HepG2 (cell line): ENCODE data around the gene FAM187B. TPM values are rescaled to one million over a fixed set of nuclear protein-coding genes. Genes with fewer than 3 reads are reported as not detected.

Source experiments
- AKAP8 ChIP-seq: sonication (generic); formaldehyde crosslinking; IDR thresholded peaks from 2 replicates; pipeline ENCODE4 v1.5.1; 2020; ENCODE audit warnings: mild to moderate bottlenecking, missing genetic modification reagents
- ARID2 ChIP-seq: sonication (generic); formaldehyde crosslinking; IDR thresholded peaks from 2 replicates; pipeline ENCODE4 v1.8.1; 2022; ENCODE audit warnings: mild to moderate bottlenecking, missing genetic modification reagents, borderline replicate concordance
- FOXK1 ChIP-seq: sonication (generic); formaldehyde crosslinking; IDR thresholded peaks from 2 replicates; pipeline ENCODE4 v1.4.0; 2020; ENCODE audit warnings: low read depth, missing genetic modification reagents, borderline replicate concordance
- KAT8 ChIP-seq: IDR thresholded peaks from 2 replicates; pipeline ENCODE4 v1.6.1; 2016; ENCODE audit warnings: missing genetic modification reagents, missing compliant biosample characterization
- NONO ChIP-seq, 2 experiments: fragments of 450-650 bp in 1 of 2; sonication (generic) in 1 of 2; formaldehyde crosslinking in 1 of 2; IDR thresholded peaks in 1 of 2; conservative IDR thresholded peaks in 1 of 2; 2 replicates each; pipeline versions ENCODE4 v1.6.1 to v1.8.0; 2017 to 2022; ENCODE audit warnings: mild to moderate bottlenecking in 1 of 2, missing genetic modification reagents in 1 of 2, moderate library complexity in 1 of 2
- POLR2AphosphoS2 ChIP-seq: IDR thresholded peaks from 2 replicates; pipeline ENCODE4 v1.6.1; 2011; ENCODE audit warnings: low read depth, low read length, improper control_type of control experiment
- REL ChIP-seq: sonication (generic); formaldehyde crosslinking; conservative IDR thresholded peaks from 2 replicates; pipeline ENCODE4 v1.8.0; 2022; ENCODE audit warnings: mild to moderate bottlenecking, missing genetic modification reagents, moderate library complexity
- SCMH1 ChIP-seq: sonication (generic); formaldehyde crosslinking; IDR thresholded peaks from 2 replicates; pipeline ENCODE4 v1.9.0; 2021; ENCODE audit warnings: missing genetic modification reagents, mild to moderate bottlenecking, borderline replicate concordance
- ZBTB38 ChIP-seq: sonication (generic); formaldehyde crosslinking; IDR thresholded peaks from 2 replicates; pipeline ENCODE4 v1.5.1; 2020; ENCODE audit warnings: mild to moderate bottlenecking, missing genetic modification reagents
- ZNF12 ChIP-seq: sonication (generic); formaldehyde crosslinking; IDR thresholded peaks from 2 replicates; pipeline ENCODE4 v1.5.0; 2020; ENCODE audit warnings: missing genetic modification reagents
- ZNF350 ChIP-seq: sonication (generic); formaldehyde crosslinking; IDR thresholded peaks from 2 replicates; pipeline ENCODE4 v1.4.0; 2020; ENCODE audit warnings: mild to moderate bottlenecking, low read depth, missing genetic modification reagents, borderline replicate concordance
- ZNF558 ChIP-seq: sonication (generic); formaldehyde crosslinking; IDR thresholded peaks from 2 replicates; pipeline ENCODE4 v1.9.0; 2022; ENCODE audit warnings: mild to moderate bottlenecking, missing genetic modification reagents, borderline replicate concordance
- ZNF724P ChIP-seq: sonication (generic); formaldehyde crosslinking; IDR thresholded peaks from 2 replicates; pipeline ENCODE4 v1.8.0; 2022; ENCODE audit warnings: missing genetic modification reagents, borderline replicate concordance
- polyA plus RNA-seq, 8 experiments: library from polyadenylated mRNA; depleted of rRNA in 3 of 8; stranded (reverse) in 7 of 8; unstranded in 1 of 8; fragments of >200 nt; fragmentation: Illumina TruSeq in 4 of 8; extraction: Trizol in 4 of 8; gene quantifications; 2 replicates each; pipeline versions ENCODE4 v1.2.1 to v1.2.3, GENCODE V29; 2011 to 2016; ENCODE audit warnings: low read depth in 4 of 8, missing spikeins in 1 of 8, mixed read lengths in 1 of 8; ENCODE audit not compliant: insufficient read depth in 1 of 8
- total RNA-seq, 5 experiments: library from RNA; depleted of rRNA; stranded (reverse); fragments of >200 nt; fragmentation: Illumina TruSeq; extraction: Trizol; gene quantifications; 2 replicates each; pipeline ENCODE4 v1.2.3, GENCODE V29; 2016; ENCODE audit warnings: low read depth in 1 of 5
- TF ChIP-seq, protein P1 (sequence below): IDR thresholded peaks from 2 replicates; pipeline ENCODE4 v1.6.1; 2016; ENCODE audit warnings: control low read depth
- TF ChIP-seq, protein P2 (sequence below): sonication (generic); formaldehyde crosslinking; IDR thresholded peaks from 2 replicates; pipeline ENCODE4 v1.4.0; 2020; ENCODE audit warnings: missing genetic modification reagents, borderline replicate concordance
- TF ChIP-seq, protein P3 (sequence below): sonication (generic); formaldehyde crosslinking; IDR thresholded peaks from 2 replicates; pipeline ENCODE4 v1.4.0; 2020; ENCODE audit warnings: mild to moderate bottlenecking, missing genetic modification reagents
- TF ChIP-seq, protein P4 (sequence below): sonication (generic); formaldehyde crosslinking; IDR thresholded peaks from 2 replicates; pipeline ENCODE4 v1.8.1; 2023; ENCODE audit warnings: mild to moderate bottlenecking, inconsistent platforms, moderate library complexity, missing genetic modification reagents, borderline replicate concordance
- TF ChIP-seq, protein P5 (sequence below): sonication (generic); formaldehyde crosslinking; conservative IDR thresholded peaks from 2 replicates; pipeline ENCODE4 v1.5.0; 2020; ENCODE audit warnings: missing genetic modification reagents
- TF ChIP-seq, protein P6 (sequence below): sonication (generic); formaldehyde crosslinking; IDR thresholded peaks from 2 replicates; pipeline ENCODE4 v1.5.0; 2020; ENCODE audit warnings: missing genetic modification reagents, mild to moderate bottlenecking, borderline replicate concordance

The FAM187B gene
- total and polyA plus RNA-seq, 2 of the 13 experiments (the other 11 are each of a cell fraction or from before 2014, with no cell fraction given): not detected

DNA sequence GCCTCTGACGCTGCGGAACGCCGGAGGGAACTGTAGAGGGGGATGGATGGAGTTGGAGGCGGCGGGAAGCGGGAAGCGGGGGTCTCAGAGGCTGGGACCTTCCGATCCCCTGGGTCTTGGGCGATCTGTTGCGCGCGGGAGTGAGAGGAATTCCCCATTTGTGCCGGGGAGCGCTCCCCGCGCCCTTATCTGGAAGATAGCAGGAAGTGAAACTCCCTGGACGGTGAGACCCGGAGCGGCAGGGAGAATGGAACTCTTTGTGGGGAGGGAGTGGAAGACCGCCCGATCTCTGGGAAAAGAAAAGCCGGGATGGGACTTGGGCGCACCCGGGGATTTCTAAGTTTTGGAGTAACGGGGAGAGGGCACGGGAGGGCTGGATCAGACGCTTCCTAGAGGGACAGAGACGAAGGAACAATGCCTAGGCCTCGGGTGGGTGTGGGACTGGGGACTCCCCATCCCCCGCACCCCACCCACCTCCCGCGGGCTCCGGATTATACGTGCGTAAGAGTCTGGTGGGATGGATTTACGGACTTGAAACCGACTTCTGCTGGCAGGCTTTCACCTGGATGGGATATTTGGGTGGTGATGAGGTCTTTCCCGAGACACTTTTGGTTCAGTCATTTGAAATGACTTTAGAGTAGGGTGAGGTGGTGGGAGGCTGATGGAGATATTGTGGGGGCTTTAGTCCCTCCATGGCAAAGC is 20.8 kb upstream of the FAM187B start (continued):
- no peak; the same call in 1 of the 2 replicates for TF ChIP-seq REL (CRISPR knock-in tag)
- TF ChIP-seq NONO (IDR thresholded peaks at IDR 0.05): no peak
- no peak for TF ChIP-seq NONO (CRISPR knock-in tag; conservative IDR thresholded peaks at IDR 0.05)
- no peak for TF ChIP-seq ZNF724P
- TF ChIP-seq ZNF350: no peak
- TF ChIP-seq, protein P1, sequence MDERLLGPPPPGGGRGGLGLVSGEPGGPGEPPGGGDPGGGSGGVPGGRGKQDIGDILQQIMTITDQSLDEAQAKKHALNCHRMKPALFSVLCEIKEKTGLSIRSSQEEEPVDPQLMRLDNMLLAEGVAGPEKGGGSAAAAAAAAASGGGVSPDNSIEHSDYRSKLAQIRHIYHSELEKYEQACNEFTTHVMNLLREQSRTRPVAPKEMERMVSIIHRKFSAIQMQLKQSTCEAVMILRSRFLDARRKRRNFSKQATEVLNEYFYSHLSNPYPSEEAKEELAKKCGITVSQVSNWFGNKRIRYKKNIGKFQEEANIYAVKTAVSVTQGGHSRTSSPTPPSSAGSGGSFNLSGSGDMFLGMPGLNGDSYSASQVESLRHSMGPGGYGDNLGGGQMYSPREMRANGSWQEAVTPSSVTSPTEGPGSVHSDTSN (CRISPR knock-in tag): no peak
- TF ChIP-seq, protein P2, sequence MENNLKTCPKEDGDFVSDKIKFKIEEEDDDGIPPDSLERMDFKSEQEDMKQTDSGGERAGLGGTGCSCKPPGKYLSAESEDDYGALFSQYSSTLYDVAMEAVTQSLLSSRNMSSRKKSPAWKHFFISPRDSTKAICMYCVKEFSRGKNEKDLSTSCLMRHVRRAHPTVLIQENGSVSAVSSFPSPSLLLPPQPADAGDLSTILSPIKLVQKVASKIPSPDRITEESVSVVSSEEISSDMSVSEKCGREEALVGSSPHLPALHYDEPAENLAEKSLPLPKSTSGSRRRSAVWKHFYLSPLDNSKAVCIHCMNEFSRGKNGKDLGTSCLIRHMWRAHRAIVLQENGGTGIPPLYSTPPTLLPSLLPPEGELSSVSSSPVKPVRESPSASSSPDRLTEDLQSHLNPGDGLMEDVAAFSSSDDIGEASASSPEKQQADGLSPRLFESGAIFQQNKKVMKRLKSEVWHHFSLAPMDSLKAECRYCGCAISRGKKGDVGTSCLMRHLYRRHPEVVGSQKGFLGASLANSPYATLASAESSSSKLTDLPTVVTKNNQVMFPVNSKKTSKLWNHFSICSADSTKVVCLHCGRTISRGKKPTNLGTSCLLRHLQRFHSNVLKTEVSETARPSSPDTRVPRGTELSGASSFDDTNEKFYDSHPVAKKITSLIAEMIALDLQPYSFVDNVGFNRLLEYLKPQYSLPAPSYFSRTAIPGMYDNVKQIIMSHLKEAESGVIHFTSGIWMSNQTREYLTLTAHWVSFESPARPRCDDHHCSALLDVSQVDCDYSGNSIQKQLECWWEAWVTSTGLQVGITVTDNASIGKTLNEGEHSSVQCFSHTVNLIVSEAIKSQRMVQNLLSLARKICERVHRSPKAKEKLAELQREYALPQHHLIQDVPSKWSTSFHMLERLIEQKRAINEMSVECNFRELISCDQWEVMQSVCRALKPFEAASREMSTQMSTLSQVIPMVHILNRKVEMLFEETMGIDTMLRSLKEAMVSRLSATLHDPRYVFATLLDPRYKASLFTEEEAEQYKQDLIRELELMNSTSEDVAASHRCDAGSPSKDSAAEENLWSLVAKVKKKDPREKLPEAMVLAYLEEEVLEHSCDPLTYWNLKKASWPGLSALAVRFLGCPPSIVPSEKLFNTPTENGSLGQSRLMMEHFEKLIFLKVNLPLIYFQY (CRISPR knock-in tag): no peak
- TF ChIP-seq, protein P3, sequence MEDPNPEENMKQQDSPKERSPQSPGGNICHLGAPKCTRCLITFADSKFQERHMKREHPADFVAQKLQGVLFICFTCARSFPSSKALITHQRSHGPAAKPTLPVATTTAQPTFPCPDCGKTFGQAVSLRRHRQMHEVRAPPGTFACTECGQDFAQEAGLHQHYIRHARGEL (CRISPR knock-in tag): no peak
- TF ChIP-seq, protein P4, sequence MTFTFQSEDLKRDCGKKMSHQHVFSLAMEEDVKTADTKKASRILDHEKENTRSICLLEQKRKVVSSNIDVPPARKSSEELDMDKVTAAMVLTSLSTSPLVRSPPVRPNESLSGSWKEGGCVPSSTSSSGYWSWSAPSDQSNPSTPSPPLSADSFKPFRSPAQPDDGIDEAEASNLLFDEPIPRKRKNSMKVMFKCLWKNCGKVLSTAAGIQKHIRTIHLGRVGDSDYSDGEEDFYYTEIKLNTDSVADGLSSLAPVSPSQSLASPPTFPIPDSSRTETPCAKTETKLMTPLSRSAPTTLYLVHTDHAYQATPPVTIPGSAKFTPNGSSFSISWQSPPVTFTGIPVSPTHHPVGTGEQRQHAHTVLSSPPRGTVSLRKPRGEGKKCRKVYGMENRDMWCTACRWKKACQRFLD (CRISPR knock-in tag): 0 out of 2 replicates have a peak, but pooled peaks have one; percentile 8
- TF ChIP-seq, protein P5, sequence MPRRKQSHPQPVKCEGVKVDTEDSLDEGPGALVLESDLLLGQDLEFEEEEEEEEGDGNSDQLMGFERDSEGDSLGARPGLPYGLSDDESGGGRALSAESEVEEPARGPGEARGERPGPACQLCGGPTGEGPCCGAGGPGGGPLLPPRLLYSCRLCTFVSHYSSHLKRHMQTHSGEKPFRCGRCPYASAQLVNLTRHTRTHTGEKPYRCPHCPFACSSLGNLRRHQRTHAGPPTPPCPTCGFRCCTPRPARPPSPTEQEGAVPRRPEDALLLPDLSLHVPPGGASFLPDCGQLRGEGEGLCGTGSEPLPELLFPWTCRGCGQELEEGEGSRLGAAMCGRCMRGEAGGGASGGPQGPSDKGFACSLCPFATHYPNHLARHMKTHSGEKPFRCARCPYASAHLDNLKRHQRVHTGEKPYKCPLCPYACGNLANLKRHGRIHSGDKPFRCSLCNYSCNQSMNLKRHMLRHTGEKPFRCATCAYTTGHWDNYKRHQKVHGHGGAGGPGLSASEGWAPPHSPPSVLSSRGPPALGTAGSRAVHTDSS (CRISPR knock-in tag): no peak
- TF ChIP-seq AKAP8 (CRISPR knock-in tag): no peak
- TF ChIP-seq ZNF12 (CRISPR knock-in tag): no peak
- TF ChIP-seq FOXK1: no peak
- TF ChIP-seq POLR2AphosphoS2: no peak
- TF ChIP-seq, protein P6, sequence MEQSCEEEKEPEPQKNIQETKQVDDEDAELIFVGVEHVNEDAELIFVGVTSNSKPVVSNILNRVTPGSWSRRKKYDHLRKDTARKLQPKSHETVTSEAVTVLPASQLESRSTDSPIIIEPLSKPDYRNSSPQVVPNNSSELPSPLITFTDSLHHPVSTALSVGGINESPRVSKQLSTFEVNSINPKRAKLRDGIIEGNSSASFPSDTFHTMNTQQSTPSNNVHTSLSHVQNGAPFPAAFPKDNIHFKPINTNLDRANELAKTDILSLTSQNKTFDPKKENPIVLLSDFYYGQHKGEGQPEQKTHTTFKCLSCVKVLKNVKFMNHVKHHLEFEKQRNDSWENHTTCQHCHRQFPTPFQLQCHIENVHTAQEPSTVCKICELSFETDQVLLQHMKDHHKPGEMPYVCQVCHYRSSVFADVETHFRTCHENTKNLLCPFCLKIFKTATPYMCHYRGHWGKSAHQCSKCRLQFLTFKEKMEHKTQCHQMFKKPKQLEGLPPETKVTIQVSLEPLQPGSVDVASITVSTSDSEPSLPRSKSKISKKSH (CRISPR knock-in tag): no peak
- no peak for TF ChIP-seq ZNF558 (CRISPR knock-in tag)
- no peak for TF ChIP-seq KAT8 (CRISPR knock-in tag)
- no peak for TF ChIP-seq ARID2 (CRISPR knock-in tag)
- TF ChIP-seq SCMH1 (CRISPR knock-in tag): no peak
- no peak for TF ChIP-seq ZBTB38
